SK-N-SH (cell line): ENCODE results near the gene USP51. TPM values are rescaled to one million over a fixed set of nuclear protein-coding genes. Genes with fewer than 3 reads are reported as not detected.
A peak's percentile ranks its signal among the peaks of the same experiment; 100 is the strongest.

ENCODE experiments used
- CTCF ChIA-PET: fragments of 300-600, 350-600 bp; formaldehyde crosslinking; extraction: SDS; loops from one replicate; lab custom pipeline; 2021; lab: Yijun Ruan, JAX
- POLR2A ChIA-PET: fragments of 350-600 bp; sonication (Branson Sonifier 250); formaldehyde crosslinking; extraction: SDS; loops from one replicate; lab custom pipeline; 2020; ENCODE audit warnings: antibody characterized with exemption, inconsistent platforms; lab: Yijun Ruan, JAX
- DNase-seq: peaks from one replicate; pipeline ENCODE4 v3.0.0; 2012
- H2AFZ ChIP-seq: fragments of 200-600 bp; sonication (generic); 2 replicates; pipeline ENCODE4 v1.8.1; 2016; ENCODE audit warnings: antibody characterized with exemption, mild to moderate bottlenecking, low read depth
- H3F3A ChIP-seq: fragments of 200-600 bp; sonication (generic); replicated peaks from 2 replicates; pipeline ENCODE3; 2016; ENCODE audit warnings: antibody characterized with exemption, mild to moderate bottlenecking; ENCODE audit not compliant: insufficient read depth
- H3K27ac ChIP-seq, 2 experiments: fragments of 200-500 bp in 1 of 2; fragments of 200-600 bp in 1 of 2; sonication (Bioruptor generic) in 1 of 2; sonication (generic), shearing (Covaris generic) in 1 of 2; 2 replicates each; pipeline versions ENCODE4 v1.5.1 to v1.6.1; 2014 to 2016; ENCODE audit warnings: low read depth in 2 of 2, inconsistent platforms in 1 of 2, low read length in 1 of 2, mild to moderate bottlenecking in 1 of 2, mixed read lengths in 1 of 2
- H3K27me3 ChIP-seq: fragments of 200-600 bp; sonication (generic), shearing (Covaris generic); 2 replicates; pipeline ENCODE4 v1.6.1; 2016; ENCODE audit warnings: mixed run types; ENCODE audit not compliant: insufficient read depth
- H3K36me3 ChIP-seq, 2 experiments: fragments of 200-500 bp in 1 of 2; fragments of 200-600 bp in 1 of 2; sonication (Bioruptor generic) in 1 of 2; sonication (generic) in 1 of 2; replicated peaks in 1 of 2; 2 replicates each; pipeline versions ENCODE3 to v1.5.1; 2014 to 2016; ENCODE audit warnings: low read length in 1 of 2, mild to moderate bottlenecking in 1 of 2; ENCODE audit not compliant: insufficient read depth in 2 of 2, control insufficient read depth in 1 of 2
- H3K4me1 ChIP-seq, 2 experiments: fragments of 200-500 bp in 1 of 2; fragments of 200-600 bp in 1 of 2; sonication (Bioruptor generic) in 1 of 2; sonication (generic), shearing (Covaris generic) in 1 of 2; 2 replicates each; pipeline versions ENCODE4 v1.5.1 to v1.6.1; 2014 to 2016; ENCODE audit warnings: low read depth in 1 of 2, low read length in 1 of 2, mixed run types in 1 of 2; ENCODE audit not compliant: insufficient read depth in 2 of 2, control insufficient read depth in 1 of 2
- H3K4me2 ChIP-seq: fragments of 200-600 bp; sonication (generic), shearing (Covaris generic); 2 replicates; pipeline ENCODE4 v1.6.1; 2017; ENCODE audit warnings: mixed run types
- H3K4me3 ChIP-seq, 2 experiments: fragments of 200-500 bp in 1 of 2; fragments of 200-600 bp in 1 of 2; sonication (Bioruptor generic) in 1 of 2; sonication (generic), shearing (Covaris generic) in 1 of 2; 2 replicates each; pipeline versions ENCODE4 v1.5.1 to v1.8.1; 2014 to 2016; ENCODE audit warnings: low read depth in 2 of 2, inconsistent platforms in 1 of 2, low read length in 1 of 2, mild to moderate bottlenecking in 1 of 2, mixed read lengths in 1 of 2, moderate library complexity in 1 of 2
- H3K79me2 ChIP-seq: fragments of 200-600 bp; sonication (generic); 2 replicates; pipeline ENCODE4 v1.8.1; 2017; ENCODE audit warnings: mild to moderate bottlenecking; ENCODE audit not compliant: insufficient read depth
- H3K9ac ChIP-seq: fragments of 200-600 bp; sonication (generic); 2 replicates; pipeline ENCODE4 v1.6.1; 2017; ENCODE audit warnings: mixed run types
- H3K9me2 ChIP-seq: fragments of 200-600 bp; sonication (generic); 2 replicates; pipeline ENCODE4 v1.6.1; 2017; ENCODE audit warnings: mixed run types
- H3K9me3 ChIP-seq: fragments of 200-600 bp; sonication (generic); 2 replicates; pipeline ENCODE4 v1.6.1; 2017; ENCODE audit warnings: mixed run types, mild to moderate bottlenecking, moderate library complexity
- H4K20me1 ChIP-seq: fragments of 200-600 bp; sonication (generic); 2 replicates; pipeline ENCODE4 v1.6.1; 2017; ENCODE audit warnings: mild to moderate bottlenecking, mixed run types; ENCODE audit not compliant: insufficient read depth
- CHD2 ChIP-seq: fragments of 150-350 bp; IDR thresholded peaks from 2 replicates; pipeline ENCODE4 v1.6.1; 2018; ENCODE audit warnings: low read length; ENCODE audit not compliant: partially characterized antibody
- CTCF ChIP-seq: fragments of 200-600 bp; sonication (generic); IDR thresholded peaks from 2 replicates; pipeline ENCODE4 v1.6.1; 2017; ENCODE audit warnings: antibody characterized with exemption, mild to moderate bottlenecking, moderate library complexity
- FOXJ3 ChIP-seq: sonication (generic); formaldehyde crosslinking; IDR thresholded peaks from 2 replicates; pipeline ENCODE4 v1.5.1; 2020; ENCODE audit warnings: mild to moderate bottlenecking, missing genetic modification reagents
- JUND ChIP-seq: IDR thresholded peaks from 2 replicates; pipeline ENCODE4 v1.4.0; 2012
- MAX ChIP-seq: IDR thresholded peaks from 2 replicates; pipeline ENCODE4 v1.4.0; 2012; ENCODE audit warnings: low read depth
- NRF1 ChIP-seq: IDR thresholded peaks from 2 replicates; pipeline ENCODE4 v1.6.1; 2012; ENCODE audit warnings: low read depth, mild to moderate bottlenecking, low read length
- POLR2AphosphoS5 ChIP-seq: IDR thresholded peaks from 2 replicates; pipeline ENCODE4 v1.6.1; 2012; ENCODE audit warnings: low read depth, low read length
- RCOR1 ChIP-seq: fragments of 150-350 bp; IDR thresholded peaks from 2 replicates; pipeline ENCODE4 v1.6.1; 2017; ENCODE audit warnings: antibody characterized with exemption, low read length
- RFX5 ChIP-seq: IDR thresholded peaks from 2 replicates; pipeline ENCODE4 v1.6.1; 2012; ENCODE audit warnings: mild to moderate bottlenecking, improper control_type of control experiment, low read length
- SIN3A ChIP-seq: IDR thresholded peaks from 2 replicates; pipeline ENCODE4 v1.6.1; 2012; ENCODE audit warnings: low read depth, mild to moderate bottlenecking, low read length, moderate library complexity, borderline replicate concordance
- TAF1 ChIP-seq: IDR thresholded peaks from 2 replicates; pipeline ENCODE4 v1.6.1; 2012; ENCODE audit warnings: low read depth, mild to moderate bottlenecking, low read length, moderate library complexity, borderline replicate concordance
- YY1 ChIP-seq: IDR thresholded peaks from 2 replicates; pipeline ENCODE4 v1.4.0; 2012; ENCODE audit warnings: low read depth, mild to moderate bottlenecking
- WGBS: methylation state at CpG from one replicate; pipeline ENCODE4 v1.1.6; 2017; ENCODE audit warnings: low lambda C conversion rate; 5-methylcytosine and 5-hydroxymethylcytosine counted together
- polyA plus RNA-seq, 3 experiments: library from polyadenylated mRNA; depleted of rRNA; stranded (reverse); fragments of >200 nt; gene quantifications; 2 replicates each; pipeline ENCODE4 v1.2.3, GENCODE V29; 2012

The USP51 gene
- polyA plus RNA-seq, 1 of the 3 experiments (the other 2 are of a cell fraction), result 0.36 TPM

- Histone ChIP-seq H3K9me2 (no peaks in the 10 kb centered on the region), H3K27me3 (no peaks in the 10 kb centered on the region; the same call in 1 of the 2 replicates), H3K4me1 (no peaks in the 10 kb centered on the region; a peak in 1 of 4 replicates), H3K36me3 (no peaks in the 10 kb centered on the region), H3K79me2 (no peaks in the 10 kb centered on the region), H3F3A (no peaks in the 10 kb centered on the region), H2AFZ (peak overlapping the region; percentile 89; the same call in 1 of the 2 replicates), H4K20me1 (no peaks in the 10 kb centered on the region), H3K4me3 (peak overlapping the region; percentile 63 to 73; a peak in 3 of 4 replicates), H3K4me2 (peak overlapping the region; percentile 90), H3K9ac (no peak overlapping the region), H3K9me3 (no peaks in the 10 kb centered on the region), H3K27ac (peak overlapping the region in 1 of 2 experiments; percentile 77; a peak in 2 of 4 replicates)
- DNase-seq, result no peak
- ChIA-PET CTCF (interaction anchor here (1.3 kb wide), 1 partner anchor 227 kb away, joined by 5 read pairs; the partner anchor contains the start of gene RRAGB), POLR2A (no interaction called here)
- TF ChIP-seq CHD2 (no peak), JUND (no peak), FOXJ3 (CRISPR knock-in tag) (no peak), MAX (no peak), RFX5 (no peak), RCOR1 (no peak), TAF1 (no peak)
- 30% methylated on average over 4 of the region's 4 CpGs for WGBS
Measured at GRCh38 chrX:55490121-55490520, 473 bp upstream of the USP51 start.

GRCh38 chrX:55488593-55489313 is 895 bp downstream of the USP51 start:
- POLR2A ChIA-PET, result interaction anchor here (1.2 to 1.6 kb wide), 2 partner anchors 37 to 228 kb away, joined by 3 to 6 read pairs; partner anchors contain the start of genes MAGEH1 and RRAGB
- WGBS, result 12% methylated on average over 28 of the region's 54 CpGs
- H3K36me3 ChIP-seq, result no peaks in the 10 kb centered on the region
- peak; percentile 59 for DNase-seq
- H3K4me1 ChIP-seq, result no peaks in the 10 kb centered on the region; a peak in 1 of 4 replicates
- H3K4me3 ChIP-seq, result peak overlapping the region; percentile 63 to 73
- H3K4me2 ChIP-seq, result peak overlapping the region; percentile 90
- peak overlapping the region; percentile 54 to 77; a peak in 3 of 4 replicates for H3K27ac ChIP-seq
- TF ChIP-seq POLR2AphosphoS5 (no peak), CTCF (peak; percentile 15; the same call in 1 of the 2 replicates), YY1 (0 out of 2 replicates have a peak, but pooled peaks have one; percentile 21), SIN3A (0 out of 2 replicates have a peak, but pooled peaks have one; percentile 3), NRF1 (peak; percentile 59)
- peak overlapping the region; percentile 67 for H3K9ac ChIP-seq
- H3F3A ChIP-seq, result no peaks in the 10 kb centered on the region
- H3K79me2 ChIP-seq, result no peaks in the 10 kb centered on the region
- no peaks in the 10 kb centered on the region for H3K9me3 ChIP-seq
- CTCF ChIA-PET, result interaction anchor here (0.9 to 1.3 kb wide), 2 partner anchors 37 to 229 kb away, joined by 4 to 5 read pairs; partner anchors contain the start of genes MAGEH1 and RRAGB
- peak overlapping the region; percentile 89 for H2AFZ ChIP-seq
- no peaks in the 10 kb centered on the region for H3K9me2 ChIP-seq
- H4K20me1 ChIP-seq, result no peaks in the 10 kb centered on the region
- no peaks in the 10 kb centered on the region; the same call in 1 of the 2 replicates for H3K27me3 ChIP-seq
